ENCODE measurements around the gene ARHGAP18.

DNA sequence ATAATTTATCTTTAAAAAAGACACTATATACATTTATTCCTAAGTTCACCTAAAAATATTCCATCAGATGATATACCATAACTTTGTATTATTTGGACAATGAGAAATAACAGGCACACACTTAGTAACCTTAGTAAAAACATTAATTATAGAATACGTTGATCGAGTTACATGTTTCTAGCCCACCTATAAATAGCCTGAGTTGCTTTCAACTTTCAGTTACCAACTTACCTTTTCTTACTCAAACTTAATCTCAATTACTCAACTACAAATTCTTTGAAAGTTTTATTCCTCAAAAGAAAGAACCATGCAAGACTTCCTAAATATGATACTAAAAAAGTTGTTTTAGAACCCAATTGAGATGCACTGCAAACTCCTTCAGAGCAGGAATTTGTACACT is 12.2 kb downstream of the ARHGAP18 start:
- TF ChIP-seq, protein P1, sequence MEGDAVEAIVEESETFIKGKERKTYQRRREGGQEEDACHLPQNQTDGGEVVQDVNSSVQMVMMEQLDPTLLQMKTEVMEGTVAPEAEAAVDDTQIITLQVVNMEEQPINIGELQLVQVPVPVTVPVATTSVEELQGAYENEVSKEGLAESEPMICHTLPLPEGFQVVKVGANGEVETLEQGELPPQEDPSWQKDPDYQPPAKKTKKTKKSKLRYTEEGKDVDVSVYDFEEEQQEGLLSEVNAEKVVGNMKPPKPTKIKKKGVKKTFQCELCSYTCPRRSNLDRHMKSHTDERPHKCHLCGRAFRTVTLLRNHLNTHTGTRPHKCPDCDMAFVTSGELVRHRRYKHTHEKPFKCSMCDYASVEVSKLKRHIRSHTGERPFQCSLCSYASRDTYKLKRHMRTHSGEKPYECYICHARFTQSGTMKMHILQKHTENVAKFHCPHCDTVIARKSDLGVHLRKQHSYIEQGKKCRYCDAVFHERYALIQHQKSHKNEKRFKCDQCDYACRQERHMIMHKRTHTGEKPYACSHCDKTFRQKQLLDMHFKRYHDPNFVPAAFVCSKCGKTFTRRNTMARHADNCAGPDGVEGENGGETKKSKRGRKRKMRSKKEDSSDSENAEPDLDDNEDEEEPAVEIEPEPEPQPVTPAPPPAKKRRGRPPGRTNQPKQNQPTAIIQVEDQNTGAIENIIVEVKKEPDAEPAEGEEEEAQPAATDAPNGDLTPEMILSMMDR (IDR thresholded peaks at IDR 0.05 in 8 of 11, conservative IDR thresholded peaks at IDR 0.05 in 3 of 11), result no peak
- TF ChIP-seq POLR2A (IDR thresholded peaks at IDR 0.05), result no peak

Measured in spleen (tissue), 7 donors.